K562 (cell line): Measurements from ENCODE around the gene MRTFB. TPM values are rescaled to one million over a fixed set of nuclear protein-coding genes. Genes with fewer than 3 reads are reported as not detected.

Experiments
- ATAC-seq: fragments of 200-7000 bp; cut with Tn5 transposase; 3 replicates; pipeline ENCODE4 v1.9.1; 2020; ENCODE audit warnings: moderate library complexity
- BruUV-seq: library from RNA; stranded (reverse); fragments of 400-500 nt; replicated peaks from 2 replicates; lab custom pipeline; 2021; lab: Mats Ljungman, UMichigan
- CTCF ChIA-PET: fragments of 300-600 bp; formaldehyde crosslinking; extraction: SDS; loops from one replicate; lab custom pipeline; 2021; ENCODE audit warnings: low intra/inter-chr PET ratio; lab: Yijun Ruan, JAX
- POLR2A ChIA-PET: fragments of 300-600, 350-650 bp; sonication (Branson Sonifier 250); formaldehyde crosslinking; extraction: SDS; loops from one replicate; lab custom pipeline; 2021; ENCODE audit warnings: antibody characterized with exemption, inconsistent platforms; lab: Yijun Ruan, JAX
- DNase-seq, 4 experiments: peaks; one replicate each; pipeline versions ENCODE4 v3.0.0 to v3.0.0-alpha.2; 2011 to 2018; ENCODE audit warnings: low spot score in 3 of 4, mixed read lengths in 3 of 4; ENCODE audit errors: extremely low read depth in 1 of 4
- FAIRE-seq: peaks from 2 replicates; lab custom pipeline; 2011; peaks lifted over from hg19 to GRCh38; lab: Jason Lieb, UNC
- H2AFZ ChIP-seq: 2 replicates; pipeline ENCODE4 v1.6.0; 2011; ENCODE audit warnings: low read depth, low read length, control low read depth, inconsistent platforms
- H3K27ac ChIP-seq: fragments of 200-600 bp; 3 replicates; pipeline ENCODE4 v1.8.0; 2011; ENCODE audit warnings: low read depth, mild to moderate bottlenecking, control low read depth, inconsistent platforms, low read length, moderate library complexity, mixed read lengths; ENCODE audit errors: extremely low read depth
- H3K27me3 ChIP-seq, 2 experiments: fragments of 300-600 bp in 1 of 2; 2 replicates in 1 of 2; 3 replicates in 1 of 2; pipeline versions ENCODE4 v1.6.0 to v1.8.0; 2011; ENCODE audit warnings: inconsistent platforms in 2 of 2, low read length in 2 of 2, mild to moderate bottlenecking in 1 of 2, mixed read lengths in 1 of 2, moderate library complexity in 1 of 2; ENCODE audit not compliant: control insufficient read depth in 2 of 2, insufficient read depth in 2 of 2
- H3K36me3 ChIP-seq: fragments of 300-600 bp; 3 replicates; pipeline ENCODE4 v1.8.0; 2011; ENCODE audit warnings: mild to moderate bottlenecking, low read length, inconsistent platforms; ENCODE audit not compliant: control insufficient read depth, insufficient read depth
- H3K4me1 ChIP-seq, 2 experiments: fragments of 200-600 bp in 1 of 2; replicated peaks in 1 of 2; 2 replicates in 1 of 2; 3 replicates in 1 of 2; pipeline versions ENCODE4 v1.5.1 to v1.8.0; 2011; ENCODE audit warnings: inconsistent platforms in 2 of 2, low read length in 2 of 2, mild to moderate bottlenecking in 1 of 2, mixed read lengths in 1 of 2, moderate library complexity in 1 of 2; ENCODE audit not compliant: control insufficient read depth in 2 of 2, insufficient read depth in 2 of 2
- H3K4me2 ChIP-seq: 2 replicates; pipeline ENCODE4 v1.6.1; 2011; ENCODE audit warnings: low read length, control low read depth, inconsistent platforms, mixed read lengths; ENCODE audit not compliant: insufficient read depth
- H3K4me3 ChIP-seq: fragments of 200-600 bp; sonication (generic), shearing (Covaris generic); 2 replicates; pipeline ENCODE4 v1.5.1; 2016; ENCODE audit warnings: control low read depth, inconsistent platforms
- H3K79me2 ChIP-seq: fragments of 200-600 bp; 3 replicates; pipeline ENCODE4 v1.8.0; 2011; ENCODE audit warnings: low read length, inconsistent platforms; ENCODE audit not compliant: control insufficient read depth, insufficient read depth
- H3K9ac ChIP-seq, 2 experiments: 2 replicates each; pipeline versions ENCODE4 v1.6.0 to v1.6.1; 2011; ENCODE audit warnings: low read depth in 2 of 2, low read length in 2 of 2, control low read depth in 1 of 2, inconsistent platforms in 1 of 2, mild to moderate bottlenecking in 1 of 2, mixed read lengths in 1 of 2; ENCODE audit not compliant: insufficient read depth in 1 of 2
- H3K9me1 ChIP-seq: one replicate; pipeline ENCODE4 v1.6.0; 2011; ENCODE audit warnings: inconsistent platforms, mild to moderate bottlenecking, low read length, moderate library complexity; ENCODE audit not compliant: control insufficient read depth, insufficient read depth
- H3K9me3 ChIP-seq: replicated peaks from 2 replicates; pipeline ENCODE4 v1.5.1; 2011; ENCODE audit warnings: low read depth, low read length, inconsistent platforms; ENCODE audit not compliant: control insufficient read depth, insufficient read depth
- H4K20me1 ChIP-seq: replicated peaks from 2 replicates; pipeline ENCODE4 v1.6.1; 2011; ENCODE audit warnings: low read length, inconsistent platforms, mixed read lengths; ENCODE audit not compliant: control insufficient read depth, insufficient read depth
- CHD4 ChIP-seq: fragments of 200-600 bp; sonication (generic); IDR thresholded peaks from 3 replicates; pipeline ENCODE4 v1.6.1; 2012; ENCODE audit warnings: low read depth, mild to moderate bottlenecking, mixed read lengths, low read length, inconsistent platforms; ENCODE audit not compliant: insufficient read depth, insufficient replicate concordance, poor library complexity, severe bottlenecking
- ELF2 ChIP-seq: fragments of 250-450 bp; sonication (Bioruptor Pico); IDR thresholded peaks from 2 replicates; pipeline ENCODE4 v1.5.0; 2021; ENCODE audit warnings: mild to moderate bottlenecking
- FOXJ2 ChIP-seq: fragments of 200-800 bp; sonication (Bioruptor generic); IDR thresholded peaks from 2 replicates; pipeline ENCODE4 v1.6.1; 2016; ENCODE audit warnings: missing genetic modification characterization, missing compliant biosample characterization
- GABPA ChIP-seq: fragments of 200-800 bp; sonication (Bioruptor generic); conservative IDR thresholded peaks from 2 replicates; pipeline ENCODE4 v1.6.1; 2016; ENCODE audit warnings: low read depth, missing genetic modification characterization, missing compliant biosample characterization
- HDAC1 ChIP-seq, 2 experiments: fragments of 450-650 bp; IDR thresholded peaks; 2 replicates each; pipeline ENCODE4 v1.6.1; 2016 to 2017; ENCODE audit warnings: inconsistent platforms in 1 of 2, mild to moderate bottlenecking in 1 of 2, moderate library complexity in 1 of 2
- KDM4B ChIP-seq, 2 experiments: fragments of 450-650 bp in 1 of 2; sonication (generic) in 1 of 2; IDR thresholded peaks; 2 replicates each; pipeline ENCODE4 v1.6.1; 2016 to 2017; ENCODE audit warnings: borderline replicate concordance in 2 of 2, antibody characterized with exemption in 1 of 2, low read depth in 1 of 2, mild to moderate bottlenecking in 1 of 2
- MCM3 ChIP-seq: fragments of 450-650 bp; IDR thresholded peaks from 2 replicates; pipeline ENCODE4 v1.6.1; 2016
- MTA2 ChIP-seq: fragments of 450-650 bp; IDR thresholded peaks from 2 replicates; pipeline ENCODE4 v1.6.1; 2016; ENCODE audit warnings: low read depth
- PHF21A ChIP-seq: fragments of 450-650 bp; IDR thresholded peaks from 2 replicates; pipeline ENCODE4 v1.6.1; 2017; ENCODE audit warnings: low read depth, borderline replicate concordance
- SMARCE1 ChIP-seq: fragments of 450-650 bp; IDR thresholded peaks from 2 replicates; pipeline ENCODE4 v1.7.1; 2016; ENCODE audit warnings: mild to moderate bottlenecking
- SP2 ChIP-seq: IDR thresholded peaks from 2 replicates; pipeline ENCODE4 v1.6.1; 2011; ENCODE audit warnings: mild to moderate bottlenecking, low read depth, low read length, moderate library complexity; ENCODE audit not compliant: poor library complexity, severe bottlenecking; ENCODE audit errors: extremely low read depth
- XRCC5 ChIP-seq: fragments of 200-400 bp; formaldehyde crosslinking; IDR thresholded peaks from 2 replicates; pipeline ENCODE4 v1.6.1; 2017; ENCODE audit warnings: low read depth, mild to moderate bottlenecking, low read length
- YBX1 ChIP-seq: fragments of 450-650 bp; IDR thresholded peaks from 2 replicates; pipeline ENCODE4 v1.7.1; 2016; ENCODE audit warnings: mild to moderate bottlenecking
- ZBTB34 ChIP-seq: fragments of 250-450 bp; sonication (Bioruptor Pico); IDR thresholded peaks from 2 replicates; pipeline ENCODE4 v1.8.0; 2021; ENCODE audit warnings: mild to moderate bottlenecking, moderate library complexity
- ZNF165 ChIP-seq: fragments of 250-450 bp; sonication (Bioruptor Pico); IDR thresholded peaks from 2 replicates; pipeline ENCODE4 v1.4.0; 2020; ENCODE audit warnings: borderline replicate concordance
- ZNF347 ChIP-seq: fragments of 450-650 bp; formaldehyde crosslinking; IDR thresholded peaks from 2 replicates; pipeline ENCODE4 v1.4.0; 2020; ENCODE audit warnings: low read depth, mild to moderate bottlenecking, moderate library complexity
- ZNF717 ChIP-seq: fragments of 250-450 bp; sonication (Bioruptor Pico); IDR thresholded peaks from 2 replicates; pipeline ENCODE4 v1.5.0; 2021
- WGBS: fragments of 100-300 bp; shearing (Covaris generic); methylation state at CpG from one replicate; pipeline ENCODE4 v1.1.6; 2016; ENCODE audit warnings: low coverage, mixed read lengths; ENCODE audit not compliant: insufficient coverage; ENCODE audit errors: missing lambda C conversion rate; 5-methylcytosine and 5-hydroxymethylcytosine counted together
- in situ Hi-C: fragments of 300-500 bp; cut with MboI; formaldehyde crosslinking; loops from 4 replicates; pipeline ENCODE4 v1.15.0; 2018; ENCODE audit warnings: inconsistent platforms, mixed read lengths
- intact Hi-C: fragments of 100-400 bp; cut with micrococcal nuclease; formaldehyde crosslinking; loops from 2 replicates; pipeline ENCODE4 v1.14.2; 2022
- polyA plus RNA-seq, 8 experiments: library from polyadenylated mRNA; depleted of rRNA in 4 of 8; stranded (reverse) in 5 of 8; unstranded in 3 of 8; fragments of >200 nt; fragmentation: Nextera tagmentation in 2 of 8; fragmentation: Illumina TruSeq in 1 of 8; extraction: Ambion mirVana in 2 of 8; extraction: Trizol in 1 of 8; gene quantifications; 2 replicates each; pipeline versions ENCODE4 v1.2.1 to v1.2.3, GENCODE V29; 2011 to 2014; ENCODE audit warnings: inconsistent platforms in 1 of 8, missing spikeins in 1 of 8
- total RNA-seq, 7 experiments: library from RNA; depleted of rRNA in 6 of 7; stranded (reverse); fragments of >200 nt in 6 of 7; fragmentation: Illumina TruSeq in 2 of 7; extraction: Trizol in 2 of 7; gene quantifications; 2 replicates each; pipeline versions ENCODE4 v1.2.1 to v1.2.3, GENCODE V29; 2011 to 2021; ENCODE audit warnings: low replicate concordance in 1 of 7
- TF ChIP-seq, protein P1 (sequence below): sonication (generic); formaldehyde crosslinking; IDR thresholded peaks from 2 replicates; pipeline ENCODE4 v1.8.1; 2023; ENCODE audit warnings: mild to moderate bottlenecking, missing genetic modification reagents
- TF ChIP-seq, protein P2 (sequence below): sonication (generic); formaldehyde crosslinking; IDR thresholded peaks from 2 replicates; pipeline ENCODE4 v1.8.0; 2023; ENCODE audit warnings: mild to moderate bottlenecking, missing genetic modification reagents

Gene MRTFB
- total and polyA plus RNA-seq, 9 of the 15 experiments (the other 6 are each of a cell fraction or from before 2014, with no cell fraction given), result 2.2 to 12.7 (median 7.0) TPM

DNA sequence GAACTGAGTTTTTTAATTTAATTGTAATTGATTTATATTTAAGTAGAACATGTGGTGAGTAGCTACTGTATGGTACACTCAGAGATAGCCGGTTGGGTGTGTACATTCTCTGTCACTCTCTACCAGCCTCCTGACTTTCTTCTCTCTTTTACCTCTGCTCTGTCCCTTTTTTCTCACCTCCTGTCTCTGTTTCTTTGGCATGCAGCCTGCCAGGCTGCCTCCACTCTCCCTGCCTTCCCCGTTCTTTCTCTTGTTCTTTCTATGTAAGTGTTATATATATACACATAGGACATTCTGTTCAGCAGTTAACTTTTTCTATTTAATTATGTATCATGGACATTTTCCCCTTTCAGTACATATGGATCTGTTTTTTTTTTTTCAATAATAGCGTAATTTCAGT lies 50.8 kb downstream of the MRTFB start:
- Histone ChIP-seq H3K4me2 (no peak overlapping the region), H3K27ac (no peak overlapping the region), H3K36me3 (no peaks in the 10 kb centered on the region), H2AFZ (no peak overlapping the region), H3K9me3 (no peaks in the 10 kb centered on the region), H3K79me2 (peaks cover 18% of the 10 kb centered on the region; the same call in 2 of the 3 replicates), H3K4me3 (no peak overlapping the region), H3K4me1 (peaks cover 5 to 7% of the 10 kb centered on the region in 2 experiments; a peak in 4 of 5 replicates), H3K9me1 (no peaks in the 10 kb centered on the region), H3K27me3 (no peaks in the 10 kb centered on the region), H4K20me1 (no peaks in the 10 kb centered on the region), H3K9ac (no peak overlapping the region)
- CTCF ChIA-PET, result no interaction called here
- no peak for TF ChIP-seq PHF21A
- no peak for TF ChIP-seq SMARCE1
- TF ChIP-seq FOXJ2 (tag), result no peak
- no peak for TF ChIP-seq XRCC5
- no peak for TF ChIP-seq GABPA
- TF ChIP-seq SP2, result no peak
- no peak for TF ChIP-seq MCM3
- TF ChIP-seq HDAC1 (IDR thresholded peaks at IDR 0.05), result no peak
- TF ChIP-seq ZNF347 (CRISPR knock-in tag), result no peak
- TF ChIP-seq CHD4, result no peak
- no peak for TF ChIP-seq MTA2
- TF ChIP-seq ZNF717, result no peak
- TF ChIP-seq, protein P1, sequence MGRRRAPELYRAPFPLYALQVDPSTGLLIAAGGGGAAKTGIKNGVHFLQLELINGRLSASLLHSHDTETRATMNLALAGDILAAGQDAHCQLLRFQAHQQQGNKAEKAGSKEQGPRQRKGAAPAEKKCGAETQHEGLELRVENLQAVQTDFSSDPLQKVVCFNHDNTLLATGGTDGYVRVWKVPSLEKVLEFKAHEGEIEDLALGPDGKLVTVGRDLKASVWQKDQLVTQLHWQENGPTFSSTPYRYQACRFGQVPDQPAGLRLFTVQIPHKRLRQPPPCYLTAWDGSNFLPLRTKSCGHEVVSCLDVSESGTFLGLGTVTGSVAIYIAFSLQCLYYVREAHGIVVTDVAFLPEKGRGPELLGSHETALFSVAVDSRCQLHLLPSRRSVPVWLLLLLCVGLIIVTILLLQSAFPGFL (CRISPR knock-in tag), result no peak
- no peak for TF ChIP-seq ELF2 (CRISPR knock-in tag)
- TF ChIP-seq, protein P2, sequence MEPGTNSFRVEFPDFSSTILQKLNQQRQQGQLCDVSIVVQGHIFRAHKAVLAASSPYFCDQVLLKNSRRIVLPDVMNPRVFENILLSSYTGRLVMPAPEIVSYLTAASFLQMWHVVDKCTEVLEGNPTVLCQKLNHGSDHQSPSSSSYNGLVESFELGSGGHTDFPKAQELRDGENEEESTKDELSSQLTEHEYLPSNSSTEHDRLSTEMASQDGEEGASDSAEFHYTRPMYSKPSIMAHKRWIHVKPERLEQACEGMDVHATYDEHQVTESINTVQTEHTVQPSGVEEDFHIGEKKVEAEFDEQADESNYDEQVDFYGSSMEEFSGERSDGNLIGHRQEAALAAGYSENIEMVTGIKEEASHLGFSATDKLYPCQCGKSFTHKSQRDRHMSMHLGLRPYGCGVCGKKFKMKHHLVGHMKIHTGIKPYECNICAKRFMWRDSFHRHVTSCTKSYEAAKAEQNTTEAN (CRISPR knock-in tag), result no peak
- no peak for TF ChIP-seq ZBTB34 (CRISPR knock-in tag)
- TF ChIP-seq KDM4B (IDR thresholded peaks at IDR 0.05; ENCODE audit: borderline replicate concordance in 2 of 2, low read depth in 1 of 2), result no peak
- no peak for TF ChIP-seq ZNF165 (CRISPR knock-in tag)
- no peak for TF ChIP-seq YBX1
- intact Hi-C loops (no loop called here), in situ Hi-C loops (no loop called here)
- WGBS, result 98% methylated on average over 3 of the region's 3 CpGs
- BruUV-seq, result no TSS peak
- ATAC-seq (no peak), FAIRE-seq (no peak), DNase-seq (no peak)
- POLR2A ChIA-PET, result interaction anchor here (0.9 kb wide), 1 partner anchor 9 kb away, joined by 3 read pairs; no protein-coding TSS in a partner anchor
